Omental fat pad (tissue), 4 donors: Measurements from ENCODE around the gene ATAD3A. TPM values are rescaled to one million over a fixed set of nuclear protein-coding genes. Genes with fewer than 3 reads are reported as not detected.

ENCODE experiments used
- ATAC-seq: fragments of 150-250 bp; one replicate; pipeline ENCODE4 v1.9.1; 2016; ENCODE audit warnings: mild to moderate bottlenecking, moderate library complexity; ENCODE audit not compliant: low FRiP score
- DNase-seq: peaks from one replicate; pipeline ENCODE4 v3.0.0-alpha.2; 2019; ENCODE audit warnings: low spot score
- total RNA-seq, 4 donors: library from RNA; depleted of rRNA; stranded (reverse); fragments of >200 nt; gene quantifications; one replicate each; pipeline ENCODE4 v1.1.0, GENCODE V29; 2016
- TF ChIP-seq, protein P1 (sequence below), 3 donors: fragments of 450-650 bp; IDR thresholded peaks; one replicate each; pipeline ENCODE4 v1.5.1; 2016 to 2017; ENCODE audit warnings: antibody characterized with exemption in 3 of 3, mild to moderate bottlenecking in 3 of 3, moderate library complexity in 2 of 3

Gene ATAD3A
- total RNA-seq, 4 donors from 2014 or later, result 17.3 to 38.5 (median 20.7) TPM

DNA sequence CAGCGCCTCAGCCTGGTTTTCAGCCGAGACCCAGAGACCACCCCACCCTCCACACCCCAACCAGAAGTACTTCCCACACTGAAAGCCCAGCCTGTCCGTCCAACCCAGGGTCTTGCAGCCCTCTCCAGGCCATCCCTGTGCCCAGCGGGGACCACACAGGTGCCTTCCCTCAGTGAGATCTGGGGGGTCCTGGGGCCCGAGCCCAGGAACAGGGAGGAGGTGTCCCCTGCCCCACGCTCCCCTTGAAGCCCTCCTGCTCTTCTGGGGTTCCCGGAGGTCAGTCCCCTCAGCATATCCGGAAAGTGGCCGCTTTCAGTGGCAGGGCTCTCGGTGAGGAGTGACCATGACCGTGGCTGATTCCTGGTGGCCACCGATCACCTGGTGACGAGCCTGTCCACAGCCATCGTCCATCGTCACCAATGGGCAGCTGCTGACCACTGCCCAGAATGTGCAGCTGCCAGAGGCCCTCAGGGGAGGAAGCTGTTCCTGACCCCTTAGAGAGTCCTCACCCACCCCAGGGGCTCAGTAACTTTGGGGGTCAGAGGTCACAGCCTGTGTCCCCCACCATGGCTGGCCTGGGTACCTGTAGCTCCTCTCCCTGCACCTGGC is 25.1 kb downstream of the ATAD3A start:
- DNase-seq, result no peak
- TF ChIP-seq, protein P1, sequence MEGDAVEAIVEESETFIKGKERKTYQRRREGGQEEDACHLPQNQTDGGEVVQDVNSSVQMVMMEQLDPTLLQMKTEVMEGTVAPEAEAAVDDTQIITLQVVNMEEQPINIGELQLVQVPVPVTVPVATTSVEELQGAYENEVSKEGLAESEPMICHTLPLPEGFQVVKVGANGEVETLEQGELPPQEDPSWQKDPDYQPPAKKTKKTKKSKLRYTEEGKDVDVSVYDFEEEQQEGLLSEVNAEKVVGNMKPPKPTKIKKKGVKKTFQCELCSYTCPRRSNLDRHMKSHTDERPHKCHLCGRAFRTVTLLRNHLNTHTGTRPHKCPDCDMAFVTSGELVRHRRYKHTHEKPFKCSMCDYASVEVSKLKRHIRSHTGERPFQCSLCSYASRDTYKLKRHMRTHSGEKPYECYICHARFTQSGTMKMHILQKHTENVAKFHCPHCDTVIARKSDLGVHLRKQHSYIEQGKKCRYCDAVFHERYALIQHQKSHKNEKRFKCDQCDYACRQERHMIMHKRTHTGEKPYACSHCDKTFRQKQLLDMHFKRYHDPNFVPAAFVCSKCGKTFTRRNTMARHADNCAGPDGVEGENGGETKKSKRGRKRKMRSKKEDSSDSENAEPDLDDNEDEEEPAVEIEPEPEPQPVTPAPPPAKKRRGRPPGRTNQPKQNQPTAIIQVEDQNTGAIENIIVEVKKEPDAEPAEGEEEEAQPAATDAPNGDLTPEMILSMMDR (IDR thresholded peaks at IDR 0.05), result no peak
- ATAC-seq, result no peak

DNA sequence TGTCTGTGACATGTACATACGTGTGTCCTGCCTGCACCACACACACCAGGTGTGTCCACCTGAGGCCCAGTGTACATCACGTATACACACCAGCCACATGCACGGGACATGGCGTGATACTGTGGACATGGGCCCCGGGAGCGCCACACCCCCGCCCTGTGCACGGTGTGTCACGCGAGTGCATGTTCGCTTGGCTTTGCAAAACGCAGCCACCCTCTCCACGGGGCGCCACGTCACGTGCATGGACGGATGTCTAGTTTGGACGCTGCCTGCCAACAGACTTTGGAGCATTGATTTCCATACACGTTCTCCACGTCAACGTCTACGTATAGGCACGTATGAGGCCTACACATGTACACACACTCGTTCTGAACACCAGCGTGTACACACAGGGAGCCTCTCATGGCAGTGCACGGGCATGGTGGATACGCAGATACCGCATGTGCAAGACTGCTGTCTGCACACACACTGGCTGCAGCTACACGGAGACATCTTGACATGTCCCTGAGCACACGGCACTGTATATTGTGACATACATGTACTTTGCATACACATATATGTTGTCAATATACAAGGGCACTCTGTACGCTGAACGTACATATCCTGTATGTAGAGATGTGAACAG is 25.8 kb downstream of the ATAD3A start:
- TF ChIP-seq, protein P1 (IDR thresholded peaks at IDR 0.05), result no peak
- ATAC-seq (no peak), DNase-seq (no peak)

DNA sequence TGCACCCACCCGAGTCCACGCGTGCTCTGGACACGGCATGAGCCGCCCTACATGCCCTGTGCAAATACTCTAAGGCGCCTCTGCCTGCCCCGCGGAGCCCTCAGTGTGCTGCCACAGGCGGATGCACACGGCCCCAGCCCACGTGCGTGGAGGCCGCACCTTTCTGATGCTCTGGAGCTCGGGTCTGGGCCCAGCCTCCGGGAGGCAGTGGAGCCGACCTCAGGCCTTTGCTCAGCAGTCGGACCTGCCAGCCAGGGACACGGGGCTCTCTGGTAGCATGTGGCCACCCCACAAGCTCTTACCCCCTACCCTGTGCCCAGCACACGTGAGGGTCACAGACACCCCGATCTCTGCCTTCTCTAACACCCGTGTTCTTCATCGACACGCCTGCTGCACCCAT is 26.4 kb downstream of the ATAD3A start:
- no peak for ATAC-seq
- DNase-seq, result no peak
- TF ChIP-seq, protein P1 (IDR thresholded peaks at IDR 0.05), result no peak

DNA sequence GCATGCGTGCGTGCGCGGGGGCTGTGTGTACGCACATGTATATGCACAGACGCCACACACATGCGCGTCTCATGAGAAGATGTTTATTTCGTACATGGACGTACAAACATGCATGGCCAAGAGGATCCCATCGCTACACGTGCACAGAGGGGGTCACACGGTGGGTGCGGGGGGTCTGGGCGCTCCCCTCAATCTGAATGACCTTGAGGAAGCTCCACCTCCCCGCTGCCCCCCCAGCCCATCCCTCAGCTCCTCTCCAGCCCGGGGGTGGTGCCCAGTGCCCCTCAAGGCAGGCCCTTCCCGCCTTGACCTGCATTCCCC is 27.0 kb downstream of the ATAD3A start:
- TF ChIP-seq, protein P1 (IDR thresholded peaks at IDR 0.05), result no peak
- DNase-seq (no peak), ATAC-seq (no peak)

DNA sequence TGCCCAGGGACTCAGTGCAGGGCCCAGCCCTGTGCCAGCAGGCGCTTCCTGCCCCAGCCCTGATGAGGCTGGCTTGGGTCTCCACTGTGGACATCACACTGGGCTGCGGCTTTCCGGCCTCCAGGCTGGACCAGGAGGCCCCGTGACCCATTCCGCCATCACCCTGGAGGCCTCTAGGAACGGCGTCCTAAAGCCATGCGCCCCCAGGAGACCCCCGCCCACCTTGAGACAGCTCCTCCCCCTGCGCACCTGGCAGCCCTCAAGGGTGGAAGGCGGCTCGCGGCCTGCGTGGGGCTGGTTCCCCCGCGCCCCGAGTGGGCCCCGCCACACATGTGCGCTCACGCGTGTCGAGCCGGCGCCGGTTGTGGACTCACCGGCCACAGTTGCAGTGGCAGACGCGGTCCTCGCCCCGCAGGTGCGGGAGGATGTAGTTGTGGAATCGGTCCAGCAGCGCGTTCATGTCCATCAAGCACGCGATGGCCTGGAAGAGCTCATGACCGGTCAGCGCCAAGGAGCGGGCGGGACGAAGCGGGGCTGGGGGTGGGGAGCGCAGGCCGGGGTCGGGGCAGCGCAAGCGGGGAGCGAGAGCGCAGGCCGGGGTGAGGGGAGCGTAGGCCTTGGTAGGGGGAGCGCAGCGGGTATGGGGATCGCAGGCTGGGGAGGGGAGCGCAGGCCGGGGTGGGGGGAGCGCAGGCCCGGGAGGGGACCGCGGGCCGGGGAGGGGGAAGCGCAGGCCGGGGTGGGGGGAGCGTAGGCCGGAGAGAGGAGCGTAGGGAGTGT is 27.5 kb downstream of the ATAD3A start:
- DNase-seq, result no peak

DNA sequence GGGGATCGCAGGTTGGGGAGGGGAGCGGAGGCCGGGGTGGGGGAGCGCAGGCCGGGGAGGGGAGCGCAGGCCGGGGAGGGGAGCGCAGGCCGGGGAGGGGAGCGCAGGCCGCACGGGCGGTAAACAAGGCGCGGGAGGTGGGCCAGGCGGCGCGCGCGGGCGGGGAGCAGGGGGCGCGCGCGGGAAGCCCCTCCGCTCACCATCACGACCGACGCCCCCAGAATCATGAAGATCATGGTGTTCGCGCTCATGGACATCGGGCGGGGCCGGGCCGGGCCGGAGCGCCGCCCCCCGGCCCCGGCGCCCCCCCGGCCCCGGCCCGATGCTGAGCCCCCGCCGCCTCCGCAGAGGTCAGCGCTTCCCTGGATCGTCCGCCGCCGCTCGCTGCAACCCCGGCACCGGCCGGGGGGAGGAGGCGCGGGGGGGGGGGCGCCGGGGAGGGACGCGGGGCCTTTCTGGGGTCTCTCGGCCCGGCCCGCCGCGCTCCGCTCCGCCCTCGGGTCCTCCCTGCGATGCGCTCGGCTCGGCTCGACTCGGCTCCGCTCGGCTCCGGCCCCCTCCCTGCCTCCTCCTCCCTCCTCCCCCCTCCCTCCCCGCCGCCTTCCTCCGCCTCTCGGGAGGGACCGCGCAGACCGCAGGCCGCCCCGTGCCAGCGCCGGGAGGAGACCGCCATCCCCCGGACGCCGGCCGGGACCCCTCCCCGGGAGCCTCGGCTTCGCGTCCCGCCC is 28.3 kb downstream of the ATAD3A start, which contains the start of gene TMEM240:
Gene TMEM240, minus strand, starts transcription at position 535 of the 728 bp plus-strand sequence. Its CDS starts 278 bp downstream, at position 257.
- ATAC-seq (peak; percentile 78), DNase-seq (no peak)
- TF ChIP-seq, protein P1 (IDR thresholded peaks at IDR 0.05), result no peak

More for the DNA sequence above, 27.5 kb downstream of the ATAD3A start:
- no peak for ATAC-seq
- TF ChIP-seq, protein P1 (IDR thresholded peaks at IDR 0.05), result no peak
